HG02623 (cell line): ENCODE data around the gene NEUROG1.

Source experiments
- ATAC-seq: cut with Tn5 transposase; IDR thresholded peaks from one replicate; pipeline ENCODE4 v1.9.1; 2021; ENCODE audit warnings: moderate library complexity; ENCODE audit not compliant: unreplicated experiment

Gene NEUROG1, protein sequence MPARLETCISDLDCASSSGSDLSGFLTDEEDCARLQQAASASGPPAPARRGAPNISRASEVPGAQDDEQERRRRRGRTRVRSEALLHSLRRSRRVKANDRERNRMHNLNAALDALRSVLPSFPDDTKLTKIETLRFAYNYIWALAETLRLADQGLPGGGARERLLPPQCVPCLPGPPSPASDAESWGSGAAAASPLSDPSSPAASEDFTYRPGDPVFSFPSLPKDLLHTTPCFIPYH

DNA sequence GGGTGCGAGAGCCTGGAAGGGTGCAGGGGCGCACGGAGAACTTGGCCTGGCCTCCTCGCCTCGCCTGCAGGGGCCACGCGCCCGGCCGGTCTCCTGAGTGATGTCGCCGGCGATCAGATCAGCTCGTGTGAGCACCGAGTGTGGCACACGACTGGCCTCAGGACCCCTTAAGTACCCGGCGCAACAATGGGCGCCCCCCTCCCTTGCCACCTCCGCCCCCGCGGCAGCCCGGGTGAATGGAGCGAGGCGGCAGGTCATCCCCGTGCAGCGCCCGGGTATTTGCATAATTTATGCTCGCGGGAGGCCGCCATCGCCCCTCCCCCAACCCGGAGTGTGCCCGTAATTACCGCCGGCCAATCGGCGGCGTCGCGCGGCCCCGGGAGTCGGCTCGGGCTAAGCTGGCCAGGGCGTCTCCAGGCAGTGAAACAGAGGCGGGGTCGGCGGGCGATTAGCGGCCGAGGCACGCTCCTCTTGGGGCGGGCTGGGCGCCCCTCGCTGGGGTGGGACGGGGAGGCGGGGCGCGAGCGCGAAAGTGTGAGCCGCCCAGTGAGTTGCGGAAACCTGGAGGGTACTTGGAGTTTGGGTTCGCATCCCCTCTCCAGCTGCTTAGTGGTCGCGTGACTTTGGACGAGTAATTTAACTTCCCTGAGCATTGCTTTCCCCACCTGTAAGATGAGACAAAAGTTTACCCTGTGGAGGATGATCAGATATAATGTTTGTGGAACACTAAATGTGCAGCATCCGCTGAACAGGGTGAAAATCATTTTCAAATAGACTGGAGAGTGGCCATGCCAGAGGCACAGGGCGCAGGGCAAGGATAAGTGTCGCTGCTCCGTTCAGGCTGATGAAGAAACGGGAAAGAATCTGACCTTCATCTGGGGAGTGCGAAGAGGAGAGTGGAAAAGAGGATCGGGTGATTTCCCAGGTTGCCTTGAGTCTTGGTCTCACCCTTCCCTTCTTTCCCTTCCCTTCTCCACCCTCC lies at the start of gene NEUROG1:
Gene NEUROG1 (minus strand): TSS at position 145 of the 982 bp plus-strand sequence. CDS start 274 bp downstream, outside the sequence.
- no peak for ATAC-seq

DNA sequence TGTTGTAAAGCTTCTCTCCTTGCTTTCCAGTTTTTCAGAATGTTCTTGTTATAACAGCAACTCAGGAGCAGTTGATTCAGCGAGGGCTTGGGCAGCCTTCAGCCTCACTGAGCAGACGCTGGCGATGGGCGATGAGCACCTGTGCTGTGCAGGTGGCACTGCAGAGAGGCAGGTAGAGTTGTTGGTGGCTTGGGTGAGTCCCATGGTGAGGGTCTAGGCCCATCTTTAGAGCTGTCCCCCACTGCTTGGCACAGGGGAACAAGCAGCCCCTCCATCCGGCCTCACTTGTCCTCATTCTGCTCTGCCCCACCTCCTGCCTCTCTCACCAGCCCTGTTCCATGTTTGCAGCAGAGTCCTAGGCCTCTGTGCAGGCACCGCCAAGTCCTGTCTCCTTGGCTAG lies 49.2 kb upstream of the NEUROG1 start:
- no peak for ATAC-seq

- ATAC-seq, result no peak
These were observed 48.5 kb upstream of the NEUROG1 start for GRCh38 chr5:135584276-135584675.

DNA sequence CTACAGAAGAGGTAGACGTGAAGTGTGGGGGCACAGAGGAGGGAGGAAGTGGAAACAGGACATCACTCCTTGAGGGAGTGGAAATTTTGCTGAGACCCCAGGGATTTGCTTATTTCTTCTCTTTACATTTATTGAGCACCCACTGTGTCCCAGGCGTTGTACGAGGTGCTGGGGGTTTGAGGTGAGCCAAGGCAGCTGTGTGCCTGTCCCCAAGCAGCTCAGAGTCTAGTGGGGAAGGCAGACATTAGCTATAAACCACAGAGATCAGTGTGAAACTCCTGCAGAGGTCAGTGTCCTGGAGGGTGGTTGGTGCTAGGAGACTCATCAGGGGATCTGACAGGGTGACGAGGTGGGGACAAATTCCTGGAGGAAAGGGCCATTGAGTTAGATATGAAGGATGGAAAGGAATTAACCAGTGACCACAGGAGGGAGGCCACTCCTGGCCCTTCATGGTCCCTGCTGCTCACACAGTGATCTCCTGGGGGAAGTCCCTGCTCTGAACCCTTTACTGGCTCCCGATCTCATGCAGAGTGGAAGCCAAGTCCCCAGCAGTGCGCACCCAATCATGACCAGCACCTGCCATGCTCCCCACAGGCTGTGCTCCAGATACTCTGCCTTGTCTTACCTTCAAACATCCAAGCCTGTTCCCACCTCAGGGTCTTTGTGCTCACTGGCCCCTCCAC lies 46.5 kb upstream of the NEUROG1 start:
- no peak for ATAC-seq

GRCh38 chr5:135578685-135579341 lies 43.0 kb upstream of the NEUROG1 start, which contains the start of gene CXCL14:
Gene CXCL14, minus strand, starts transcription at chr5:135578991. Its CDS starts 213 bp downstream, at chr5:135578778.
- no peak for ATAC-seq

DNA sequence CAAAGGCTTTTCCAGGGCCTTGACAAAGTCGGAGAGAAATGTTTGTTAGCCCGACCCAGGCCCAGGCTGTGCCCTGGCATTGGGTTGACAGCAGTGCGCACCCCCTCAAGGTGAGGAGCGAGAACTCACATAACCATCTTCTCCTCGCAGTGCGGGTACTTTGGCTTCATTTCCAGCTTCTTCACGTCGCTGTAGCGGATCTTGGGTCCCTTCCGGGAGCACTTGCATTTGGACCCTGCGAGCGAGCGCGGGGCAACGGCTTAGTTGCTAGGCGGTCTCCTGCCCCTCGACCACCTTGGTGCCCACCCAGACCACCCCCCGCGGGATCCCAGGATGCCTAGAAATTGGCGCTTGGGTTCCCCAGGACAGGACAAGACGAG lies 42.5 kb upstream of the NEUROG1 start:
- ATAC-seq, result no peak

GRCh38 chr5:135577421-135577820 lies 41.7 kb upstream of the NEUROG1 start:
- no peak for ATAC-seq

DNA sequence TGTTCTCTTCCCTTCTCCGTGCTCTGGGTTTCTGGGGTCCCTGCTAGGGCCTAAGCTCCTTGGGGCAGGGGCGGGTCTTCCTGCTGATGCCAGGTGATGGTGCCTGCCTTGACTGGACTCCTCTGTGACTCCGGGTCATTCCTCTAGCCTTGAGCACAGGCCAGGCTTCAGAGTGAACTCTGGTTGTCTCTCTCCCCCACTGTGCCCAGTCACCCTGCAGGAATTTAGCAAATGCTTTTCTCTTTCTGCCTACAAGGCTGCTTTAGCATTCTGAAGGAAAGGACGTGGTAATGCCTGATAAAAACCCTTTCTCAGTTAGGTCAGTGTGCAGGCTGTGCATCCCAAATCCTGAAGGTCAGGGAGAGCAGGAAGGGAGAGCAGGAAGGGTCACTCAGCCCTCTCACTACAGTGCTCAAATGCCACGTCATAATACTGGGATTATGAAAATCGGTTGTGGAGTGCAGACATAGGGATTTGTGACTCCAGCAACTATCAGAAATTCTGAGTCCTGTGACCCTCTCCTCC lies 40.4 kb upstream of the NEUROG1 start:
- ATAC-seq, result no peak

DNA sequence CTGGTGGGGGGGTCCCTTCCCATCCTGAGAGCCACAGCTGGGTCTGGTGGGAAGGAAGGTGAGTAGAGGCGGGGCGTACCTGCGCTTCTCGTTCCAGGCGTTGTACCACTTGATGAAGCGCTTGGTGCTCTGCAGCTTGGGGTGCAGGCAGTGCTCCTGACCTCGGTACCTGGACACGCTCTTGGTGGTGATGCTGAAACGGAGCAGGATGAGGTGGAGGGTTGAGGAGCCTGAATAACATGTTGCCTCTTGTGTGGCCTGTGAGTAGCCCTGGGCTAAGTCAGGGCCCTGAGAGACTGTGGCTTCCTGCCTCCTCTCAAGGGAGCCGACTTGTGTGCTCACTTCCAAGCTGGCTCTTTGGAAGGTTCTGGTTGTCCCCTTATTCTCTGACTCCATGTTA lies 38.7 kb upstream of the NEUROG1 start:
- ATAC-seq, result no peak

GRCh38 chr5:135571902-135572301 lies 36.1 kb upstream of the NEUROG1 start:
- ATAC-seq, result no peak

DNA sequence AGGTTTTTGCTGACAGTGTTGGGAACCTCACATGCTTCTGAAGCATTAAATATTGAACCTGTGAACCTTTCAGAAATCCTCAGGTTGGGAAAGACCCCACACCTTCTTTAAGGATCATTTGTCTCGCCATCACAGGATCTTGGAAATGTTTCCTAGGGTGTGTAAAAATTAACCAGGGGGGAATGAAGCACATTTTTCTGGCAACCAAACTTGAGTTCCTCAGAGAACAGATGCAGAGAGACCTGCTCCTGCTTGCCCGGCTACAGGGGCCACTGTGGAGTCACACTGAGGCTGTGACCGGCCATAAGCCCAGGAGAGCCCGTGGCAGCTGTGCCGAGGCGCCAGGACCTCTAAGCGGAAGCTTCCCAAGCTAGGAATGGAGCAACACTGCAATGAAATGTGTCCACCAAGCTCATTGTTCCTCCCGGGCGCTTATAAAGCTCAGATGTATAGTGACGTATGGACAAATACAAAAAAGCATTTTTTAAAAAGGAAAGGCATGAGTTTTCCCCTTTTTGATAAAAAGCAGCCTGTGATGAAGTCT lies 35.4 kb upstream of the NEUROG1 start:
- no peak for ATAC-seq

GRCh38 chr5:135570453-135570764 lies 34.6 kb upstream of the NEUROG1 start:
- no peak for ATAC-seq

GRCh38 chr5:135569755-135570452 lies 34.1 kb upstream of the NEUROG1 start:
- ATAC-seq, result no peak

DNA sequence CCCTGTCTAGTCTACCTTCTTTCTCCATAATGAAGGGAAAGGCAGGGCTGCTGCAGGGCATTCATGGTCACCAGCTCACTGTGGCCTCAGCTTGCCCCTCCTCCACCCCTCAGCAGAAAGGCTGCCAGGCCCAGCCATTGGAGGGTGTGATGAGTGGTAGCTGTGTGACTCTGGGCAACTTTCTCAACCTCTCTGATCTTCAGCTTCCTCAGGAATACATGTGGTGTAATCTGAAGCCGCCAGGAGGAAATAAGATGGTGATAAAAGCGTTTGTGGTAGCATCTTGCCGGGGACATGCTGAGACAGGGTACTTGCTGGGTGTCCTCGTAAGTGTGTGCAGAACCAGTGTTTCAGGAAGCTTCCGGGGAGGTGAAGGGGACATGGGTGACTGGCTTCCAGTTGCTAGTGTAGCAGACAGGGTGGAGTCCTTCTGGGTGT lies 33.2 kb upstream of the NEUROG1 start:
- ATAC-seq, result no peak

GRCh38 chr5:135568246-135568645 lies 32.5 kb upstream of the NEUROG1 start:
- ATAC-seq, result no peak

- no peak for ATAC-seq
These were observed 31.9 kb upstream of the NEUROG1 start for GRCh38 chr5:135567661-135568060.

GRCh38 chr5:135566422-135567400 lies 30.9 kb upstream of the NEUROG1 start:
- no peak for ATAC-seq

- ATAC-seq, result no peak
These were observed 30.1 kb upstream of the NEUROG1 start for GRCh38 chr5:135565725-135566421.
